GM23248 (cell line): ENCODE measurements around the gene ANKRD13D. TPM values are rescaled to one million over a fixed set of nuclear protein-coding genes. Genes with fewer than 3 reads are reported as not detected.

Source experiments
- DNase-seq: peaks from one replicate; pipeline ENCODE4 v3.0.0-alpha.2; 2015
- H2AFZ ChIP-seq: fragments of 200-600 bp; sonication (generic); 2 replicates; pipeline ENCODE4 v1.6.1; 2016; ENCODE audit warnings: antibody characterized with exemption
- H3F3A ChIP-seq: fragments of 200-600 bp; sonication (generic); 2 replicates; pipeline ENCODE4 v1.6.1; 2016; ENCODE audit warnings: mild to moderate bottlenecking, antibody characterized with exemption, mixed run types; ENCODE audit not compliant: insufficient read depth
- H3K27ac ChIP-seq: fragments of 200-600 bp; sonication (generic); 2 replicates; pipeline ENCODE4 v1.5.1; 2016; ENCODE audit warnings: mild to moderate bottlenecking
- H3K27me3 ChIP-seq: fragments of 200-600 bp; sonication (generic); replicated peaks from 2 replicates; pipeline ENCODE4 v1.6.1; 2016; ENCODE audit warnings: mild to moderate bottlenecking; ENCODE audit not compliant: insufficient read depth
- H3K36me3 ChIP-seq: fragments of 200-600 bp; sonication (generic); 2 replicates; pipeline ENCODE4 v1.6.1; 2016; ENCODE audit warnings: low read depth, mild to moderate bottlenecking
- H3K4me1 ChIP-seq: fragments of 200-600 bp; sonication (generic); 2 replicates; pipeline ENCODE4 v1.6.1; 2016; ENCODE audit warnings: mild to moderate bottlenecking; ENCODE audit not compliant: insufficient read depth
- H3K4me2 ChIP-seq: fragments of 200-600 bp; sonication (generic); one replicate; pipeline ENCODE4 v1.6.1; 2016; ENCODE audit warnings: mild to moderate bottlenecking; ENCODE audit not compliant: unreplicated experiment
- H3K4me3 ChIP-seq: fragments of 200-600 bp; sonication (generic); 2 replicates; pipeline ENCODE4 v1.5.1; 2016; ENCODE audit warnings: mild to moderate bottlenecking
- H3K79me2 ChIP-seq: fragments of 200-600 bp; sonication (generic); 2 replicates; pipeline ENCODE4 v1.6.1; 2016; ENCODE audit warnings: mild to moderate bottlenecking; ENCODE audit not compliant: insufficient read depth
- H3K9ac ChIP-seq: fragments of 200-600 bp; sonication (generic); 2 replicates; pipeline ENCODE4 v1.6.1; 2016; ENCODE audit warnings: mild to moderate bottlenecking
- H3K9me2 ChIP-seq: fragments of 200-600 bp; sonication (generic); 2 replicates; pipeline ENCODE4 v1.6.1; 2016; ENCODE audit warnings: mixed run types, mild to moderate bottlenecking, moderate library complexity; ENCODE audit not compliant: insufficient read depth
- H3K9me3 ChIP-seq: fragments of 200-600 bp; sonication (generic); one replicate; pipeline ENCODE4 v1.6.1; 2017; ENCODE audit warnings: low read depth
- H4K20me1 ChIP-seq: fragments of 200-600 bp; sonication (generic); 2 replicates; pipeline ENCODE4 v1.6.0; 2016; ENCODE audit not compliant: insufficient read depth
- EZH2 ChIP-seq: fragments of 200-600 bp; sonication (generic); IDR thresholded peaks from 2 replicates; pipeline ENCODE4 v1.6.1; 2018; ENCODE audit warnings: antibody characterized with exemption, mild to moderate bottlenecking; ENCODE audit not compliant: insufficient read depth, poor library complexity, severe bottlenecking
- EZH2phosphoT487 ChIP-seq: fragments of 200-600 bp; sonication (generic); IDR thresholded peaks from 2 replicates; pipeline ENCODE4 v1.6.1; 2018; ENCODE audit warnings: antibody characterized with exemption, moderate library complexity, mild to moderate bottlenecking, low read depth; ENCODE audit not compliant: insufficient read depth
- WGBS, 2 experiments: methylation state at CpG; one replicate each; pipeline ENCODE4 v1.1.6; 2015 to 2017; ENCODE audit warnings: low lambda C conversion rate in 2 of 2, low coverage in 1 of 2; ENCODE audit errors: missing lambda C conversion rate in 2 of 2; 5-methylcytosine and 5-hydroxymethylcytosine counted together
- in situ Hi-C: fragments of 300-500 bp; cut with MboI; formaldehyde crosslinking; loops from 2 replicates; pipeline ENCODE4 v1.15.0; 2020
- polyA plus RNA-seq: library from polyadenylated mRNA; unstranded; fragments of >200 nt; fragmentation: Nextera tagmentation; extraction: Ambion mirVana; gene quantifications from 2 replicates; pipeline ENCODE4 v1.2.1, GENCODE V29; 2016
- total RNA-seq: library from RNA; depleted of rRNA; stranded (reverse); fragments of >200 nt; shearing (Covaris generic); gene quantifications from 2 replicates; pipeline ENCODE4 v1.2.3, GENCODE V29; 2014

The ANKRD13D gene
- total and polyA plus RNA-seq, 2 experiments from 2014 or later = 16.4 to 42.9 TPM

DNA sequence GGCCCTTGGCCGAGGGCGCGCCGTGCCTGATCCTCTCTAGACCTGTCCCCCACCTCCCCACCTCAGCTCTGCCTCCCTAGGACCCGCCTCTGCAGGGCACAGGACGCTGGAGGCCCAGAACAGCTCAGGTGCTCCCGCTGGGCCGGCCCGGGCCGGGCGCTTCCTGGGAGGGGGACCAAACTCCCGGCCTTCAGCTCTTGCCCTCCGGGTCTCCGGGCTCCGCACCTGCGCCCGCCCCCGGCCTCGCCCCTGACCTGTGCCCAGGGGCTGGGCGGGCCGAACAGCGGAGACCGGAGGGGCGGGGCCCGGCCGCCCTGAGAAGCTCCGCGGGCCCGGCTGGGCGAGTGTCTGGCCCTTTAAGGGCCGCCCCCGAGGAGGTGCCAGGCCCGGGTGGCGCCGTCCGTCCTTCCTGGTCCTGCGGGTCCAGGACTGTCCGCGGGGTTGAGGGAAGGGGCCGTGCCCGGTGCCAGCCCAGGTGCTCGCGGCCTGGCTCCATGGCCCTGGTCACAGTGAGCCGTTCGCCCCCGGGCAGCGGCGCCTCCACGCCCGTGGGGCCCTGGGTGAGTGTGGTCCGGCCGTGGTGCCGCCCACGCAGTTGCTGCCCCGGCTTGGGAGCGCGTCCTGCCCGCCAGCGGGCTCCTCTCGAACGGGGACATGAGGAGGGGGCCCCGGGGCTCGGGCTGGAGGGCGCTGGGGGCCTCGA lies 14.2 kb downstream of the ANKRD13D start, which contains the start of gene SSH3:
Gene SSH3 (plus strand): TSS at position 399 of the 703 bp plus-strand sequence. CDS start 96 bp downstream, at position 495.
- H3K27me3 ChIP-seq = no peaks in the 10 kb centered on the region
- H3K4me3 ChIP-seq = peak within 1 kb of the TSS; percentile 82
- peak within 1 kb of the TSS; percentile 93 for H3K4me2 ChIP-seq
- H3K9me2 ChIP-seq = no peaks in the 10 kb centered on the region
- 0 out of 2 replicates have a peak, but pooled peaks cover 12% of the 10 kb centered on the region for H3K4me1 ChIP-seq
- H3K79me2 ChIP-seq = peaks cover 3% of the 10 kb centered on the region; the same call in 1 of the 2 replicates
- H3K9ac ChIP-seq = peak within 1 kb of the TSS; percentile 79
- H3K9me3 ChIP-seq = no peaks in the 10 kb centered on the region
- H3K27ac ChIP-seq = no peak within 1 kb of the TSS
- no peaks in the 10 kb centered on the region for H3F3A ChIP-seq
- WGBS, 2 experiments = 1 to 2% methylated on average over 40 of the region's 65 CpGs
- no peaks in the 10 kb centered on the region for H4K20me1 ChIP-seq
- no peaks in the 10 kb centered on the region; the same call in 1 of the 2 replicates for H3K36me3 ChIP-seq
- DNase-seq = peak; percentile 82
- peak within 1 kb of the TSS; percentile 64 for H2AFZ ChIP-seq
- in situ Hi-C loops = no loop called here
- TF ChIP-seq EZH2phosphoT487 (no peak), EZH2 (no peak)

GRCh38 chr11:67303835-67304411 lies 14.8 kb downstream of the ANKRD13D start:
- 0 out of 2 replicates have a peak, but pooled peaks cover 12% of the 10 kb centered on the region for H3K4me1 ChIP-seq
- TF ChIP-seq EZH2 = no peak
- TF ChIP-seq EZH2phosphoT487 = no peak
- peak overlapping the region; percentile 64 for H2AFZ ChIP-seq
- H3K4me3 ChIP-seq = peak overlapping the region; percentile 82
- WGBS, 2 experiments = 2% methylated on average over 35 to 42 of the region's 43 CpGs
- H3K79me2 ChIP-seq = no peaks in the 10 kb centered on the region
- H3K27ac ChIP-seq = no peak overlapping the region
- H3K4me2 ChIP-seq = peak overlapping the region; percentile 93
- H3K27me3 ChIP-seq = no peaks in the 10 kb centered on the region
- H3F3A ChIP-seq = no peaks in the 10 kb centered on the region
- no peaks in the 10 kb centered on the region for H3K9me2 ChIP-seq
- in situ Hi-C loops = no loop called here
- H3K36me3 ChIP-seq = no peaks in the 10 kb centered on the region; the same call in 1 of the 2 replicates
- H3K9me3 ChIP-seq = no peaks in the 10 kb centered on the region
- no peaks in the 10 kb centered on the region for H4K20me1 ChIP-seq
- H3K9ac ChIP-seq = peak overlapping the region; percentile 79
- peak; percentile 52 for DNase-seq

GRCh38 chr11:67304511-67305113 lies 15.5 kb downstream of the ANKRD13D start:
- no peaks in the 10 kb centered on the region for H3K9me2 ChIP-seq
- peak overlapping the region; percentile 93 for H3K4me2 ChIP-seq
- H3F3A ChIP-seq = no peaks in the 10 kb centered on the region
- peak overlapping the region; percentile 64; the same call in 1 of the 2 replicates for H2AFZ ChIP-seq
- no peaks in the 10 kb centered on the region for H3K79me2 ChIP-seq
- DNase-seq = no peak
- no peak for TF ChIP-seq EZH2phosphoT487
- 0 out of 2 replicates have a peak, but pooled peaks cover 12% of the 10 kb centered on the region for H3K4me1 ChIP-seq
- H4K20me1 ChIP-seq = no peaks in the 10 kb centered on the region
- H3K27me3 ChIP-seq = no peaks in the 10 kb centered on the region
- H3K27ac ChIP-seq = no peak overlapping the region
- H3K9me3 ChIP-seq = no peaks in the 10 kb centered on the region
- H3K36me3 ChIP-seq = no peaks in the 10 kb centered on the region; the same call in 1 of the 2 replicates
- H3K9ac ChIP-seq = peak overlapping the region; percentile 79
- WGBS, 2 experiments = 67 to 71% methylated on average over 14 of the region's 14 CpGs
- H3K4me3 ChIP-seq = peak overlapping the region; percentile 82
- in situ Hi-C loops = no loop called here

DNA sequence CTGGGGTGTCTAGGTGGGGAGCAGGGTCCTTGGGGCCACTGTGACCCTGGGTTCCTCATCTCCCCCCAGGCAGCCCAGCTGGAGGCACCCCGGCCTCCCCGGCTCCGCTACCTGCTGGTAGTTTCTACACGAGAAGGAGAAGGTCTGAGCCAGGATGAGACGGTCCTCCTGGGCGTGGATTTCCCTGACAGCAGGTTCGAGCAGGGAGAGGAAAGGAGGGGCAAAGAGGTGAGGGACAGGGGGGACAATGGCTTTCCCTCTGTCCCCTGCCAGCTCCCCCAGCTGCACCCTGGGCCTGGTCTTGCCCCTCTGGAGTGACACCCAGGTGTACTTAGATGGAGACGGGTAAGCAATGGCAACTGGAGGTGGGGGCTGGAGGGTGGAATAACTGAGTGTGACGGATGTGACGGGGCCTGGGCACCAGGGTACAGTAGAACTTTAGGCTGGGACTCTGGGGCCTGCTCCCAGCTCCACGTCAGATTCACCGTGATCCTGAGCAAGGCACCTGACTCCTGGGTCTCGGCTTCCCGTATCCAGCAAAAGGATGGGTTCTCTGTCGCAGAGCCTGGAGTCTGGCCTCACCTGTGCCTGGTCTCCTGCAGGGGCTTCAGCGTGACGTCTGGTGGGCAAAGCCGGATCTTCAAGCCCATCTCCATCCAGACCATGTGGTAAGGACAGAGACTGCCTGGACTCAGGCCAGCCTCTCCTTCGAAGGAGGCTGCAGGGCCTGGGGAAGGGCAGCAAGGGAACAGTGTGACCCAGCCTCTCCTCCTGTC lies 17.9 kb downstream of the ANKRD13D start:
- no peaks in the 10 kb centered on the region for H3K9me2 ChIP-seq
- H3K4me2 ChIP-seq = no peak overlapping the region
- H3K36me3 ChIP-seq = no peaks in the 10 kb centered on the region
- no peaks in the 10 kb centered on the region for H3K79me2 ChIP-seq
- no peaks in the 10 kb centered on the region for H3K9me3 ChIP-seq
- TF ChIP-seq EZH2 (no peak), EZH2phosphoT487 (no peak)
- H3K4me3 ChIP-seq = no peak overlapping the region
- H3K27ac ChIP-seq = no peak overlapping the region
- no peaks in the 10 kb centered on the region for H4K20me1 ChIP-seq
- no peak overlapping the region for H3K9ac ChIP-seq
- DNase-seq = no peak
- 0 out of 2 replicates have a peak, but pooled peaks cover 12% of the 10 kb centered on the region for H3K4me1 ChIP-seq
- no peaks in the 10 kb centered on the region for H3K27me3 ChIP-seq
- WGBS, 2 experiments = 91 to 92% methylated on average over 19 of the region's 19 CpGs
- no peaks in the 10 kb centered on the region for H3F3A ChIP-seq
- H2AFZ ChIP-seq = no peak overlapping the region
- in situ Hi-C loops = no loop called here
